K562 (cell line): ENCODE measurements around the gene PNPLA1. TPM values are rescaled to one million over a fixed set of nuclear protein-coding genes. Genes with fewer than 3 reads are reported as not detected.

ENCODE experiments used
- CLOCK ChIP-seq: fragments of 250-450 bp; sonication (Bioruptor Pico); IDR thresholded peaks from 2 replicates; pipeline ENCODE4 v1.4.0; 2020; ENCODE audit warnings: mild to moderate bottlenecking, moderate library complexity, borderline replicate concordance
- CREB3L1 ChIP-seq: fragments of 450-650 bp; IDR thresholded peaks from 2 replicates; pipeline ENCODE4 v1.6.1; 2014; ENCODE audit warnings: low read depth, mild to moderate bottlenecking, moderate library complexity, borderline replicate concordance
- CXXC5 ChIP-seq: fragments of 250-450 bp; sonication (Bioruptor Pico); IDR thresholded peaks from 2 replicates; pipeline ENCODE4 v1.8.0; 2022; ENCODE audit warnings: inconsistent platforms, mild to moderate bottlenecking, moderate library complexity
- ELF2 ChIP-seq: fragments of 250-450 bp; sonication (Bioruptor Pico); IDR thresholded peaks from 2 replicates; pipeline ENCODE4 v1.5.0; 2021; ENCODE audit warnings: mild to moderate bottlenecking
- ETV1 ChIP-seq: fragments of 450-650 bp; conservative IDR thresholded peaks from 2 replicates; pipeline ENCODE4 v1.6.1; 2016; ENCODE audit warnings: missing genetic modification characterization, control low read depth, low read depth, missing compliant biosample characterization
- FOXJ3 ChIP-seq: sonication (generic); formaldehyde crosslinking; IDR thresholded peaks from 2 replicates; pipeline ENCODE4 v1.4.0; 2020; ENCODE audit warnings: mild to moderate bottlenecking, missing genetic modification reagents
- GABPB2 ChIP-seq: fragments of 250-450 bp; sonication (Bioruptor Pico); conservative IDR thresholded peaks from 2 replicates; pipeline ENCODE4 v1.5.1; 2021; ENCODE audit warnings: mild to moderate bottlenecking
- GTF2F1 ChIP-seq: IDR thresholded peaks from 2 replicates; pipeline ENCODE4 v1.6.1; 2011; ENCODE audit warnings: low read depth, low read length, improper control_type of control experiment
- HDAC3 ChIP-seq: fragments of 450-650 bp; IDR thresholded peaks from 2 replicates; pipeline ENCODE4 v1.6.1; 2018; ENCODE audit warnings: borderline replicate concordance, mild to moderate bottlenecking, moderate library complexity; ENCODE audit not compliant: partially characterized antibody
- HEY1 ChIP-seq: fragments of 250-450 bp; sonication (Bioruptor Pico); IDR thresholded peaks from 2 replicates; pipeline ENCODE4 v1.5.0; 2020; ENCODE audit warnings: mild to moderate bottlenecking, moderate library complexity, borderline replicate concordance
- MYC ChIP-seq, 2 experiments: fragments of 250-450 bp in 1 of 2; sonication (Bioruptor Pico) in 1 of 2; IDR thresholded peaks; 2 replicates each; pipeline versions ENCODE4 v1.5.1 to v1.6.1; 2012 to 2021; ENCODE audit warnings: low read depth in 2 of 2, borderline replicate concordance in 1 of 2, improper control_type of control experiment in 1 of 2, low read length in 1 of 2, mild to moderate bottlenecking in 1 of 2, moderate library complexity in 1 of 2
- PPARD ChIP-seq: fragments of 250-450 bp; sonication (Bioruptor Pico); IDR thresholded peaks from 2 replicates; pipeline ENCODE4 v1.8.0; 2022; ENCODE audit warnings: inconsistent platforms, mild to moderate bottlenecking, moderate library complexity
- SFPQ ChIP-seq: fragments of 200-400 bp; formaldehyde crosslinking; IDR thresholded peaks from 2 replicates; pipeline ENCODE4 v1.6.1; 2017; ENCODE audit warnings: mild to moderate bottlenecking, low read depth, low read length, moderate library complexity
- U2AF1 ChIP-seq: fragments of 200-400 bp; formaldehyde crosslinking; optimal IDR thresholded peaks from 2 replicates; pipeline ENCODE3; 2017; ENCODE audit warnings: mild to moderate bottlenecking, low read depth, low read length, moderate library complexity
- ZBTB1 ChIP-seq: sonication (generic); formaldehyde crosslinking; IDR thresholded peaks from 2 replicates; pipeline ENCODE4 v1.8.1; 2023; ENCODE audit warnings: missing genetic modification reagents, low read depth, mild to moderate bottlenecking, borderline replicate concordance
- ZNF212 ChIP-seq: fragments of 450-650 bp; formaldehyde crosslinking; IDR thresholded peaks from 2 replicates; pipeline ENCODE4 v1.4.0; 2020; ENCODE audit warnings: mild to moderate bottlenecking
- polyA plus RNA-seq, 8 experiments: library from polyadenylated mRNA; depleted of rRNA in 4 of 8; stranded (reverse) in 5 of 8; unstranded in 3 of 8; fragments of >200 nt; fragmentation: Nextera tagmentation in 2 of 8; fragmentation: Illumina TruSeq in 1 of 8; extraction: Ambion mirVana in 2 of 8; extraction: Trizol in 1 of 8; gene quantifications; 2 replicates each; pipeline versions ENCODE4 v1.2.1 to v1.2.3, GENCODE V29; 2011 to 2014; ENCODE audit warnings: inconsistent platforms in 1 of 8, missing spikeins in 1 of 8
- total RNA-seq, 7 experiments: library from RNA; depleted of rRNA in 6 of 7; stranded (reverse); fragments of >200 nt in 6 of 7; fragmentation: Illumina TruSeq in 2 of 7; extraction: Trizol in 2 of 7; gene quantifications; 2 replicates each; pipeline versions ENCODE4 v1.2.1 to v1.2.3, GENCODE V29; 2011 to 2021; ENCODE audit warnings: low replicate concordance in 1 of 7

The PNPLA1 gene
- total and polyA plus RNA-seq, 9 of the 15 experiments (the other 6 are each of a cell fraction or from before 2014, with no cell fraction given), result 0.04 to 0.27 (median 0.13) TPM; not detected in 2

DNA sequence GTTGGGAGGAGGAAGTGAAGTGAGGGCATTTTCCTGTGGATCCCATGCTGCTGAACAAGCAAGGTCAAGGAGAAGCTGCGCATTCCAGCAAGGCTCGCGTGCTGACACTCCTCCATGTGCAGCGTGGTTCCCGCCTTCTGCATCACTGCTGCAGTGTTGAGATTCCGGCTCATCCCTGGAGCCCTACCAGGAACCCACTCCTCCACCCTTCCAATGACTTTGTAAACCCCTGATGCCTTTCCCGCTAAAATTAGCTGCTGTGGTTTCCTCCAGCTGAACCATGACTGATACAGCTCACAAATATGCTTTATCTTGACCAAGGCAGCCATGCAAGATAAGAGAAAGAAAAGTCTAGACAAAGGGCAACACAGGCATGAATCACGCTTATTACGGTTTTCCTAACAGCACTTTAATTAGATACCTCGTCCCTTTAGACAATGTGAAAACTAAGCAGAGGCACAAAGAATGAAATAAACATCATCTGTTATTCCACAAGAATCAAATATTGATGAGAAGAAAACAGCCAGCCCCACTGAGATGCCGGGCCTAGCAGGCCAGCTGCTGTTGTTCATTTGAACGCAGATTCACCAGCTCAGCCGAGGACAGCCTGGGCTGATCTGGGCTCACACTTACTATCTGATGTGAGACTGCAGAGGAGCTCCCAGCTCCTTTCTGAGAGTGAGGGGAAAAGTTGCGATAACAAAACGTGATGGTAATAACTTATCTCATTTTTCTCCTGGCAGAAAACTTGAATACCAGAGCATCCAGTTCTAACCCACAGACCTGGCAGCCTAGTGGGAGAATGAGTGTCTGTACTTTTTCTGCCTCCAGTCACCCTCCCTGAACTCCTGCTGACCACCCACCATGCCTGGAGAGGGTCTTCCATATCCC is 81.1 kb downstream of the PNPLA1 start (continued):
- TF ChIP-seq ETV1 (0 out of 2 replicates have a peak, but pooled peaks have one; percentile 34), ZBTB1 (CRISPR knock-in tag) (no peak), HDAC3 (peak; percentile 98), GTF2F1 (no peak), U2AF1 (no peak), ZNF212 (CRISPR knock-in tag) (no peak), GABPB2 (CRISPR knock-in tag) (no peak), SFPQ (no peak), MYC (IDR thresholded peaks at IDR 0.05; ENCODE audit: low read depth, low read length) (peak; percentile 66), MYC (CRISPR knock-in tag; IDR thresholded peaks at IDR 0.05; ENCODE audit: borderline replicate concordance, low read depth) (no peak), CXXC5 (CRISPR knock-in tag) (peak; percentile 82), ELF2 (CRISPR knock-in tag) (no peak), PPARD (no peak), CLOCK (CRISPR knock-in tag) (no peak), FOXJ3 (CRISPR knock-in tag) (no peak), CREB3L1 (0 out of 2 replicates have a peak, but pooled peaks have one; percentile 36), HEY1 (peak; percentile 86; the same call in 1 of the 2 replicates)
